ENCODE data around the gene MT1A.
A peak's percentile ranks its signal among the peaks of the same experiment; 100 is the strongest.

The MT1A gene

GRCh38 chr16:56637814-56638750 is at the start of gene MT1A:
Gene MT1A, plus strand, starts transcription at chr16:56638666. Its CDS starts 73 bp downstream, at chr16:56638739.
- DNase-seq = no peak

- DNase-seq = no peak
Observed at GRCh38 chr16:56588781-56589140, 49.7 kb upstream of the MT1A start.

- peak; percentile 31 for DNase-seq
Observed at GRCh38 chr16:56589141-56590039, 49.1 kb upstream of the MT1A start, which contains the start of gene MT3. Gene MT3, plus strand, starts transcription at chr16:56589528. Its CDS starts 63 bp downstream, at chr16:56589591.

- no peak for DNase-seq
Observed at GRCh38 chr16:56591377-56592060, 46.9 kb upstream of the MT1A start.

- DNase-seq = no peak
Observed at GRCh38 chr16:56593573-56594291, 44.7 kb upstream of the MT1A start.

- DNase-seq = no peak
Observed at GRCh38 chr16:56594292-56594619, 44.2 kb upstream of the MT1A start.

GRCh38 chr16:56600398-56600999 is 38.0 kb upstream of the MT1A start:
- DNase-seq = no peak

- DNase-seq = no peak
Observed at GRCh38 chr16:56601325-56601724, 37.1 kb upstream of the MT1A start.

GRCh38 chr16:56603589-56603988 is 34.9 kb upstream of the MT1A start:
- no peak for DNase-seq

GRCh38 chr16:56604966-56605365 is 33.5 kb upstream of the MT1A start:
- DNase-seq = no peak

- DNase-seq = no peak
Observed at GRCh38 chr16:56605475-56605874, 33.0 kb upstream of the MT1A start.

GRCh38 chr16:56606071-56606475 is 32.4 kb upstream of the MT1A start:
- no peak for DNase-seq

GRCh38 chr16:56606476-56607108 is 31.9 kb upstream of the MT1A start:
- no peak for DNase-seq

GRCh38 chr16:56607109-56607618 is 31.3 kb upstream of the MT1A start:
- no peak for DNase-seq

- DNase-seq = no peak
Observed at GRCh38 chr16:56607675-56608042, 30.8 kb upstream of the MT1A start.

GRCh38 chr16:56608043-56608875 is 30.2 kb upstream of the MT1A start, which contains the start of gene MT2A:
Gene MT2A, plus strand, starts transcription at chr16:56608584. Its CDS starts 72 bp downstream, at chr16:56608656.
- peak; percentile 86 for DNase-seq

- peak; percentile 28 for DNase-seq
Observed at GRCh38 chr16:56608876-56609462, 29.5 kb upstream of the MT1A start.

- DNase-seq = peak; percentile 54
Observed at GRCh38 chr16:56609463-56609921, 29.0 kb upstream of the MT1A start.

GRCh38 chr16:56610017-56610608 is 28.4 kb upstream of the MT1A start:
- peak; percentile 55 for DNase-seq

Data from activated T-cell treated with anti-CD3 and anti-CD28 coated beads, Interleukin-2, amount 50 U/mL, for 1 hour (primary cell).